Measurements from ENCODE around the gene CALCOCO2. TPM values are rescaled to one million over a fixed set of nuclear protein-coding genes. Genes with fewer than 3 reads are reported as not detected.

The CALCOCO2 gene
- total and polyA plus RNA-seq, 4 donors, result 23.0 to 64.9 (median 44.0) TPM

DNA sequence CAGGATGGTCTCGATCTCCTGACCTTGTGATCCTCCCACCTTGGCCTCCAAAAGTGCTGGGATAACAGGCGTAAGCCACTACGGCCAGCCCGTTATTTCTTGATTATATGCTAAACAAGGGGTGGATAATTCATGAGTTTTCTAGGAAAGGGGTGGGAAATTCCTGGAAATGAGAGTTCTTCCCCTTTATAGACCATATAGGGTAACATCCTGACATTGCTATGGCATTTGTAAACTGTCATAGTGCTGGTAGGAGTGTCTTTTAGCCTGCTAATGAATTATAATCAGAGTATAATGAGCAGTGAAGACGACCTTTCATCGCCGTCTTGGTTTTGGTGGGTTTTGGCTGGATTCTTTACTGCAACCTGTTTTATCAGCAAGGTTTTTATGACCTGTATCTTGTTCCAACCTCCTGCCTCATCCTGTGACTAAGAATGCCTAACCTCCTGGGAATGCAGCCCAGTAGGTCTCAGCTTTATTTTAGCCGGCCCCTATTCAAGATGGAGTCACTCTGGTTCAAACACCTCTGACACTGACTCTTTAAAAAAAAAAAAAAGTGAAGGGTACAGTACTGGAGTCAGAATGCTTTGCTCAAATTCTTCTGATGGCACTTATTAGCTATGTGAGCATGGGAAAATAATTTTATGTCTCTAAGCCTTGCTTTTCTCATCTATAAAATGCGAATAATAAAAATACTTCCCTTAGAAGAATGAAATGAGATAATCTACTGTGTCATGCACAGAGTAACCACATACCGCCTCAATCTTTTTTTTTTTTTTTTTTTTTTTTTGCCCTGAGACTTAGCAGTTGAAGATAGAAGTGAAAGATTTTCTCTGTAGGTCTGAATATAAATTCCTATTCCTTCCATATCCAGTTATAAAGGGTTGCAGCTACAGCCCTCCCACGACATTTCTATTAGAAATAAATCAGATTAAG lies 5.1 kb upstream of the CALCOCO2 start:
- Histone ChIP-seq H3K36me3 (ENCODE audit: control insufficient read depth in 4 of 4, insufficient read depth in 3 of 4, low read depth in 1 of 4, low read length in 3 of 4) (no peaks in the 10 kb centered on the region), H3K9ac (ENCODE audit: low read depth in 1 of 2, low read length in 2 of 2) (no peak overlapping the region), H3K27me3 (ENCODE audit: control insufficient read depth in 4 of 4, insufficient read depth in 4 of 4, low read length in 3 of 4) (no peaks in the 10 kb centered on the region), H3K4me3 (ENCODE audit: low read depth in 1 of 3, low read length in 3 of 3) (no peak overlapping the region), H3K27ac (ENCODE audit: low read depth in 1 of 2, low read length in 2 of 2) (no peak overlapping the region), H3K9me3 (ENCODE audit: control insufficient read depth in 4 of 4, low read length in 3 of 4) (no peaks in the 10 kb centered on the region), H3K4me1 (ENCODE audit: control insufficient read depth in 4 of 4, insufficient read depth in 4 of 4, low read length in 3 of 4) (no peaks in the 10 kb centered on the region)
- no peak for DNase-seq (ENCODE audit: low spot score)
- TF ChIP-seq RXRA (IDR thresholded peaks at IDR 0.05) (no peak), RAD21 (IDR thresholded peaks at IDR 0.05) (no peak), GABPA (IDR thresholded peaks at IDR 0.05 in 1 of 2, conservative IDR thresholded peaks at IDR 0.05 in 1 of 2) (no peak), TAF1 (conservative IDR thresholded peaks at IDR 0.05) (no peak)
- TF ChIP-seq, protein P1, sequence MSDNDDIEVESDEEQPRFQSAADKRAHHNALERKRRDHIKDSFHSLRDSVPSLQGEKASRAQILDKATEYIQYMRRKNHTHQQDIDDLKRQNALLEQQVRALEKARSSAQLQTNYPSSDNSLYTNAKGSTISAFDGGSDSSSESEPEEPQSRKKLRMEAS (IDR thresholded peaks at IDR 0.05), result no peak
- TF ChIP-seq, protein P2, sequence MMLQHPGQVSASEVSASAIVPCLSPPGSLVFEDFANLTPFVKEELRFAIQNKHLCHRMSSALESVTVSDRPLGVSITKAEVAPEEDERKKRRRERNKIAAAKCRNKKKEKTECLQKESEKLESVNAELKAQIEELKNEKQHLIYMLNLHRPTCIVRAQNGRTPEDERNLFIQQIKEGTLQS (IDR thresholded peaks at IDR 0.05), result no peak
- WGBS, result 88% methylated on average over 11 of the region's 11 CpGs

- TF ChIP-seq GABPA (IDR thresholded peaks at IDR 0.05 in 1 of 2, conservative IDR thresholded peaks at IDR 0.05 in 1 of 2) (no peak), RXRA (IDR thresholded peaks at IDR 0.05) (peak in 1 of 2 donors; percentile 10)
- H3K9ac ChIP-seq (ENCODE audit: low read depth in 1 of 2, low read length in 2 of 2), result peak overlapping the region; percentile 99 to 100
- no peak for DNase-seq (ENCODE audit: low spot score)
- no peaks in the 10 kb centered on the region for H3K9me3 ChIP-seq (ENCODE audit: control insufficient read depth in 4 of 4, low read length in 3 of 4)
- peak overlapping the region; percentile 71 to 97 (median 93) for H3K4me3 ChIP-seq (ENCODE audit: low read depth in 1 of 3, low read length in 3 of 3)
- H3K4me1 ChIP-seq (ENCODE audit: control insufficient read depth in 4 of 4, insufficient read depth in 4 of 4, low read length in 3 of 4), result peaks cover 11 to 27% (median 15%) of the 10 kb centered on the region in 4 donors
- peak overlapping the region; percentile 99 for H3K27ac ChIP-seq (ENCODE audit: low read depth in 1 of 2, low read length in 2 of 2)
- no peaks in the 10 kb centered on the region for H3K36me3 ChIP-seq (ENCODE audit: control insufficient read depth in 4 of 4, insufficient read depth in 3 of 4, low read depth in 1 of 4, low read length in 3 of 4)
- WGBS, result under 1% methylated on average over 8 of the region's 8 CpGs
- no peaks in the 10 kb centered on the region for H3K27me3 ChIP-seq (ENCODE audit: control insufficient read depth in 4 of 4, insufficient read depth in 4 of 4, low read length in 3 of 4)
Measured at GRCh38 chr17:48831549-48831883, 681 bp downstream of the CALCOCO2 start.

- Histone ChIP-seq H3K4me3 (ENCODE audit: low read depth in 1 of 3, low read length in 3 of 3) (no peak overlapping the region), H3K27ac (ENCODE audit: low read depth in 1 of 2, low read length in 2 of 2) (no peak overlapping the region), H3K9ac (ENCODE audit: low read depth in 1 of 2, low read length in 2 of 2) (no peak overlapping the region), H3K36me3 (ENCODE audit: control insufficient read depth in 4 of 4, insufficient read depth in 3 of 4, low read depth in 1 of 4, low read length in 3 of 4) (no peaks in the 10 kb centered on the region), H3K9me3 (ENCODE audit: control insufficient read depth in 4 of 4, low read length in 3 of 4) (no peaks in the 10 kb centered on the region), H3K4me1 (ENCODE audit: control insufficient read depth in 4 of 4, insufficient read depth in 4 of 4, low read length in 3 of 4) (peaks cover 15 to 30% (median 15%) of the 10 kb centered on the region in 4 donors), H3K27me3 (ENCODE audit: control insufficient read depth in 4 of 4, insufficient read depth in 4 of 4, low read length in 3 of 4) (no peaks in the 10 kb centered on the region)
- 72% methylated on average over 2 of the region's 2 CpGs for WGBS
- DNase-seq (ENCODE audit: low spot score), result no peak
- TF ChIP-seq FOXA2 (IDR thresholded peaks at IDR 0.05), result no peak
- TF ChIP-seq CTCF (IDR thresholded peaks at IDR 0.05; ENCODE audit: low read depth, low read length, missing input control), result no peak
- no peak for TF ChIP-seq YY1 (IDR thresholded peaks at IDR 0.05)
- no peak for TF ChIP-seq HNF4A (conservative IDR thresholded peaks at IDR 0.05)
- no peak for TF ChIP-seq RXRA (IDR thresholded peaks at IDR 0.05)
- no peak for TF ChIP-seq EGR1 (IDR thresholded peaks at IDR 0.05; ENCODE audit: low read depth in 2 of 2)
- TF ChIP-seq GABPA (IDR thresholded peaks at IDR 0.05 in 1 of 2, conservative IDR thresholded peaks at IDR 0.05 in 1 of 2), result no peak
- TF ChIP-seq NR2F2 (IDR thresholded peaks at IDR 0.05), result no peak
- TF ChIP-seq, protein P2 (IDR thresholded peaks at IDR 0.05), result no peak
- no peak for TF ChIP-seq FOXA1 (IDR thresholded peaks at IDR 0.05)
- TF ChIP-seq SP1 (IDR thresholded peaks at IDR 0.05), result no peak
- TF ChIP-seq HNF4G (IDR thresholded peaks at IDR 0.05), result no peak
- TF ChIP-seq, protein P3, sequence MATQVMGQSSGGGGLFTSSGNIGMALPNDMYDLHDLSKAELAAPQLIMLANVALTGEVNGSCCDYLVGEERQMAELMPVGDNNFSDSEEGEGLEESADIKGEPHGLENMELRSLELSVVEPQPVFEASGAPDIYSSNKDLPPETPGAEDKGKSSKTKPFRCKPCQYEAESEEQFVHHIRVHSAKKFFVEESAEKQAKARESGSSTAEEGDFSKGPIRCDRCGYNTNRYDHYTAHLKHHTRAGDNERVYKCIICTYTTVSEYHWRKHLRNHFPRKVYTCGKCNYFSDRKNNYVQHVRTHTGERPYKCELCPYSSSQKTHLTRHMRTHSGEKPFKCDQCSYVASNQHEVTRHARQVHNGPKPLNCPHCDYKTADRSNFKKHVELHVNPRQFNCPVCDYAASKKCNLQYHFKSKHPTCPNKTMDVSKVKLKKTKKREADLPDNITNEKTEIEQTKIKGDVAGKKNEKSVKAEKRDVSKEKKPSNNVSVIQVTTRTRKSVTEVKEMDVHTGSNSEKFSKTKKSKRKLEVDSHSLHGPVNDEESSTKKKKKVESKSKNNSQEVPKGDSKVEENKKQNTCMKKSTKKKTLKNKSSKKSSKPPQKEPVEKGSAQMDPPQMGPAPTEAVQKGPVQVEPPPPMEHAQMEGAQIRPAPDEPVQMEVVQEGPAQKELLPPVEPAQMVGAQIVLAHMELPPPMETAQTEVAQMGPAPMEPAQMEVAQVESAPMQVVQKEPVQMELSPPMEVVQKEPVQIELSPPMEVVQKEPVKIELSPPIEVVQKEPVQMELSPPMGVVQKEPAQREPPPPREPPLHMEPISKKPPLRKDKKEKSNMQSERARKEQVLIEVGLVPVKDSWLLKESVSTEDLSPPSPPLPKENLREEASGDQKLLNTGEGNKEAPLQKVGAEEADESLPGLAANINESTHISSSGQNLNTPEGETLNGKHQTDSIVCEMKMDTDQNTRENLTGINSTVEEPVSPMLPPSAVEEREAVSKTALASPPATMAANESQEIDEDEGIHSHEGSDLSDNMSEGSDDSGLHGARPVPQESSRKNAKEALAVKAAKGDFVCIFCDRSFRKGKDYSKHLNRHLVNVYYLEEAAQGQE (IDR thresholded peaks at IDR 0.05), result no peak
Measured at GRCh38 chr17:48834973-48835372, 4.1 kb downstream of the CALCOCO2 start.

Measured in liver (tissue), 9 donors.